T-cell (primary cell): ENCODE results near the gene LEFTY2. TPM values are rescaled to one million over a fixed set of nuclear protein-coding genes. Genes with fewer than 3 reads are reported as not detected.

Source experiments
- ATAC-seq, 4 experiments: fragments of 200-7000 bp in 3 of 4; fragments of 150-1000 bp in 1 of 4; cut with Tn5 transposase; replicated peaks in 1 of 4; 1 replicate in 3 of 4; 2 replicates in 1 of 4; pipeline ENCODE4 v1.10.0; 2021; ENCODE audit warnings: moderate library complexity in 3 of 4, mild to moderate bottlenecking in 2 of 4, moderate number of reproducible peaks in 1 of 4
- CTCF ChIA-PET, 2 donors: fragments of 300-600 bp; sonication (Branson Sonifier 250); formaldehyde crosslinking; loops; one replicate each; lab custom pipeline; 2022; ENCODE audit warnings: antibody characterized with exemption in 2 of 2; lab: Charles Lee
- POLR2A ChIA-PET, 2 donors: fragments of 300-600 bp; sonication (Branson Sonifier 250); formaldehyde crosslinking; loops; one replicate each; lab custom pipeline; 2022; ENCODE audit warnings: antibody characterized with exemption in 2 of 2; lab: Charles Lee
- DNase-seq, 35 experiments: peaks; one replicate each; pipeline versions ENCODE4 v3.0.0 to v3.0.0-alpha.2; 2013 to 2023
- H3K27ac ChIP-seq: one replicate; pipeline ENCODE4 v1.5.1; 2013; ENCODE audit warnings: low read length
- H3K27me3 ChIP-seq, 2 experiments: replicated peaks in 1 of 2; 1 replicate in 1 of 2; 2 replicates in 1 of 2; pipeline versions ENCODE4 v1.6.1 to v1.7.0; 2013; ENCODE audit warnings: low read length in 1 of 2, mixed read lengths in 1 of 2; ENCODE audit not compliant: control insufficient read depth in 2 of 2, insufficient read depth in 2 of 2; ENCODE audit errors: extremely low read depth in 1 of 2
- H3K36me3 ChIP-seq, 2 donors: 1 replicate in 1 of 2; 2 replicates in 1 of 2; pipeline versions ENCODE4 v1.6.1 to v1.7.0; 2013; ENCODE audit warnings: low read length in 1 of 2; ENCODE audit not compliant: control insufficient read depth in 2 of 2, insufficient read depth in 1 of 2; ENCODE audit errors: extremely low read depth in 1 of 2
- H3K4me1 ChIP-seq, 2 experiments: 1 replicate in 1 of 2; 2 replicates in 1 of 2; pipeline versions ENCODE4 v1.6.1 to v1.7.0; 2013; ENCODE audit warnings: low read length in 2 of 2, mixed read lengths in 1 of 2; ENCODE audit not compliant: insufficient read depth in 2 of 2, control insufficient read depth in 1 of 2; ENCODE audit errors: extremely low read depth in 1 of 2
- H3K4me3 ChIP-seq, 2 donors: 1 replicate in 1 of 2; 2 replicates in 1 of 2; pipeline versions ENCODE4 v1.5.1 to v1.7.0; 2013; ENCODE audit warnings: mild to moderate bottlenecking in 2 of 2, low read length in 1 of 2, moderate library complexity in 1 of 2; ENCODE audit not compliant: control insufficient read depth in 1 of 2; ENCODE audit errors: extremely low read depth in 1 of 2
- H3K9me3 ChIP-seq: 2 replicates; pipeline ENCODE4 v1.7.0; 2013
- H3K27ac Mint-ChIP-seq, 2 donors: one replicate each; pipeline ENCODE4 v1.8.0; 2020 to 2021; ENCODE audit warnings: mild to moderate bottlenecking in 2 of 2, mixed read lengths in 2 of 2
- H3K27me3 Mint-ChIP-seq, 2 donors: one replicate each; pipeline ENCODE4 v1.8.0; 2021 to 2022; ENCODE audit warnings: mixed read lengths in 2 of 2
- H3K36me3 Mint-ChIP-seq: one replicate; pipeline ENCODE4 v1.8.0; 2021; ENCODE audit warnings: mixed read lengths
- H3K4me1 Mint-ChIP-seq, 3 donors: one replicate each; pipeline ENCODE4 v1.8.0; 2020 to 2022; ENCODE audit warnings: mixed read lengths in 3 of 3, mild to moderate bottlenecking in 1 of 3
- H3K4me3 Mint-ChIP-seq, 3 donors: one replicate each; pipeline ENCODE4 v1.8.0; 2020 to 2022; ENCODE audit warnings: mild to moderate bottlenecking in 3 of 3, mixed read lengths in 3 of 3, moderate library complexity in 3 of 3
- H3K9me3 Mint-ChIP-seq, 3 donors: one replicate each; pipeline ENCODE4 v1.8.0; 2020 to 2022; ENCODE audit warnings: mixed read lengths in 3 of 3
- WGBS: methylation state at CpG from one replicate; pipeline ENCODE4 v1.1.5; 2013; ENCODE audit warnings: missing lambda C conversion rate; ENCODE audit not compliant: insufficient coverage; 5-methylcytosine and 5-hydroxymethylcytosine counted together
- total RNA-seq, 35 experiments: library from RNA in 6 of 35; stranded (reverse) in 6 of 35; fragments of 120-200 nt in 1 of 35; gene quantifications; one replicate each; pipeline versions ENCODE4 v1.2.1 to v1.2.4 and lab custom pipeline; 2013 to 2026

The LEFTY2 gene
- total RNA-seq, 5 donors from 2014 or later (not counting 1 experiment from before 2014, with no cell fraction given), result 0.16 TPM; not detected in 4

- peaks cover 4 to 30% of the 10 kb centered on the region in 2 donors for H3K36me3 ChIP-seq
- no peaks in the 10 kb centered on the region for H3K27me3 ChIP-seq
- H3K27me3 Mint-ChIP-seq, result no peaks in the 10 kb centered on the region
- peaks cover 57 to 66% (median 61%) of the 10 kb centered on the region in 3 donors for H3K4me1 Mint-ChIP-seq
- H3K4me1 ChIP-seq, result peaks cover 30 to 71% of the 10 kb centered on the region in 2 experiments
- H3K36me3 Mint-ChIP-seq, result peaks cover 7% of the 10 kb centered on the region
- H3K9me3 ChIP-seq, result no peaks in the 10 kb centered on the region
- peak within 1 kb of the TSS; percentile 74 for H3K27ac ChIP-seq
- WGBS, result under 1% methylated on average over 58 of the region's 80 CpGs
- ChIA-PET POLR2A (interaction anchor here (0.6 to 1.7 kb wide), 8 partner anchors 26 to 495 kb away, joined by 3 to 9 read pairs (median 4); partner anchors contain the start of gene SDE2 (in 1 of the 2)), CTCF (interaction anchor here (0.6 to 1.4 kb wide), 9 partner anchors 11 to 456 kb away, joined by 3 to 10 read pairs (median 3); partner anchors contain the start of gene SRP9 (in 1 of the 2))
- peak within 1 kb of the TSS; percentile 93 to 95 for H3K27ac Mint-ChIP-seq
- peak; percentile 97 to 99 (median 98) for ATAC-seq
- no peaks in the 10 kb centered on the region for H3K9me3 Mint-ChIP-seq
- DNase-seq, result peak; percentile 81 to 97 (median 92)
- peak within 1 kb of the TSS; percentile 87 to 90 for H3K4me3 ChIP-seq
- peak within 1 kb of the TSS; percentile 92 to 95 (median 93) for H3K4me3 Mint-ChIP-seq
Measured at GRCh38 chr1:225923692-225924555, 17.1 kb downstream of the LEFTY2 start, which contains the start of gene PYCR2. PYCR2 (minus strand) TSS chr1:225924250; CDS start chr1:225924110, 140 bp downstream.

- 0% methylated on average over 8 of the region's 8 CpGs for WGBS
- CTCF ChIA-PET, result interaction anchor here in 1 of 2 donors (0.6 to 1.4 kb wide), 5 partner anchors 12 to 145 kb away, joined by 3 to 10 read pairs (median 3); partner anchors contain the start of gene SRP9
- Mint-ChIP-seq H3K36me3 (peaks cover 7% of the 10 kb centered on the region), H3K4me3 (peak overlapping the region; percentile 92 to 95 (median 93)), H3K9me3 (no peaks in the 10 kb centered on the region), H3K27me3 (no peaks in the 10 kb centered on the region), H3K4me1 (peaks cover 51 to 60% (median 56%) of the 10 kb centered on the region in 3 donors), H3K27ac (peak overlapping the region; percentile 93 to 95)
- POLR2A ChIA-PET, result interaction anchor here (0.6 to 1.7 kb wide), 7 partner anchors 26 to 146 kb away, joined by 3 to 9 read pairs (median 4); partner anchors contain the start of gene SDE2 (in 1 of the 2)
- DNase-seq (no peak), ATAC-seq (no peak)
- peaks cover 10 to 32% of the 10 kb centered on the region in 2 donors for H3K36me3 ChIP-seq
- peak overlapping the region; percentile 60 for H3K27ac ChIP-seq
- H3K27me3 ChIP-seq, result no peaks in the 10 kb centered on the region
- peak overlapping the region; percentile 87 to 90 for H3K4me3 ChIP-seq
- no peaks in the 10 kb centered on the region for H3K9me3 ChIP-seq
- peaks cover 24 to 65% of the 10 kb centered on the region in 2 experiments for H3K4me1 ChIP-seq
Measured at GRCh38 chr1:225923381-225923691, 17.7 kb downstream of the LEFTY2 start.

- peaks cover 10 to 39% of the 10 kb centered on the region in 2 donors for H3K36me3 ChIP-seq
- no peak for ATAC-seq
- WGBS, result 97% methylated on average over 15 of the region's 23 CpGs
- DNase-seq, result no peak
- Mint-ChIP-seq H3K4me1 (peaks cover 46 to 55% (median 54%) of the 10 kb centered on the region in 3 donors), H3K4me3 (peak overlapping the region; percentile 92 to 95 (median 93)), H3K9me3 (no peaks in the 10 kb centered on the region), H3K36me3 (peaks cover 15% of the 10 kb centered on the region), H3K27ac (peak overlapping the region; percentile 49 to 55), H3K27me3 (no peaks in the 10 kb centered on the region)
- peaks cover 16 to 57% of the 10 kb centered on the region in 2 experiments for H3K4me1 ChIP-seq
- no peak overlapping the region for H3K27ac ChIP-seq
- CTCF ChIA-PET, result interaction anchor here (0.7 to 1.1 kb wide), 3 partner anchors 11 to 449 kb away, joined by 3 read pairs; partner anchors contain the start of gene SRP9 (in 1 of the 2)
- no peaks in the 10 kb centered on the region for H3K27me3 ChIP-seq
- H3K4me3 ChIP-seq, result no peak overlapping the region
- H3K9me3 ChIP-seq, result no peaks in the 10 kb centered on the region
- POLR2A ChIA-PET, result interaction anchor here (0.5 to 1.6 kb wide), 4 partner anchors 24 to 565 kb away, joined by 3 to 5 read pairs (median 4); no protein-coding TSS in a partner anchor
Measured at GRCh38 chr1:225921734-225922709, 19.0 kb downstream of the LEFTY2 start.

- Mint-ChIP-seq H3K4me3 (peak overlapping the region in 1 of 3 donors; percentile 69), H3K4me1 (peaks cover 38 to 44% (median 43%) of the 10 kb centered on the region in 3 donors), H3K27ac (peak overlapping the region; percentile 75 to 80), H3K36me3 (peaks cover 29% of the 10 kb centered on the region), H3K9me3 (no peaks in the 10 kb centered on the region), H3K27me3 (no peaks in the 10 kb centered on the region)
- DNase-seq, result peak in 4 of 35 experiments; percentile 21 to 44 (median 28)
- no peaks in the 10 kb centered on the region for H3K27me3 ChIP-seq
- no peaks in the 10 kb centered on the region for H3K9me3 ChIP-seq
- peaks cover 10 to 48% of the 10 kb centered on the region in 2 experiments for H3K4me1 ChIP-seq
- H3K4me3 ChIP-seq, result no peak overlapping the region
- 20% methylated on average over 2 of the region's 5 CpGs for WGBS
- ChIA-PET POLR2A (interaction anchor here in 1 of 2 donors (0.6 kb wide), 1 partner anchor 66 kb away, joined by 6 read pairs; no protein-coding TSS in a partner anchor), CTCF (interaction anchor here in 1 of 2 donors (0.9 kb wide), 1 partner anchor 8 kb away, joined by 3 read pairs; no protein-coding TSS in a partner anchor)
- no peak for ATAC-seq
- H3K36me3 ChIP-seq, result peaks cover 14 to 45% of the 10 kb centered on the region in 2 donors
- no peak overlapping the region for H3K27ac ChIP-seq
Measured at GRCh38 chr1:225919906-225920305, 21.1 kb downstream of the LEFTY2 start.

GRCh38 chr1:225918280-225918679 lies 22.7 kb downstream of the LEFTY2 start:
- H3K4me3 ChIP-seq, result no peak overlapping the region
- H3K9me3 Mint-ChIP-seq, result no peaks in the 10 kb centered on the region
- no peak for DNase-seq
- peaks cover 34 to 41% (median 35%) of the 10 kb centered on the region in 3 donors for H3K4me1 Mint-ChIP-seq
- H3K36me3 Mint-ChIP-seq, result peaks cover 31% of the 10 kb centered on the region
- WGBS, result no CpG with 5 or more reads among the region's 4 CpGs
- peaks cover 14 to 45% of the 10 kb centered on the region in 2 donors for H3K36me3 ChIP-seq
- ChIA-PET CTCF (interaction anchor here in 1 of 2 donors (0.7 kb wide), 1 partner anchor 11 kb away, joined by 4 read pairs; no protein-coding TSS in a partner anchor), POLR2A (interaction anchor here (0.6 kb wide), 3 partner anchors 139 to 444 kb away, joined by 5 to 6 read pairs (median 6); no protein-coding TSS in a partner anchor)
- no peak overlapping the region for H3K27ac Mint-ChIP-seq
- peaks cover 10 to 39% of the 10 kb centered on the region in 2 experiments for H3K4me1 ChIP-seq
- ATAC-seq, result no peak
- H3K9me3 ChIP-seq, result no peaks in the 10 kb centered on the region
- no peak overlapping the region for H3K4me3 Mint-ChIP-seq
- H3K27me3 ChIP-seq, result no peaks in the 10 kb centered on the region
- no peaks in the 10 kb centered on the region for H3K27me3 Mint-ChIP-seq
- H3K27ac ChIP-seq, result no peak overlapping the region
